Measurements from ENCODE around the gene GSK3B. TPM values are rescaled to one million over a fixed set of nuclear protein-coding genes. Genes with fewer than 3 reads are reported as not detected.

The GSK3B gene
- total and polyA plus RNA-seq, 2 donors from 2014 or later = 6.4 to 52.1 TPM

GRCh38 chr3:119841808-119842471, 252.3 kb downstream of the GSK3B start:
- Histone ChIP-seq H3K4me1 (ENCODE audit: control insufficient read depth in 2 of 3, insufficient read depth in 2 of 3, low read depth in 1 of 3, low read length in 3 of 3) (no peaks in the 10 kb centered on the region), H3K4me3 (ENCODE audit: low read length in 3 of 3) (no peak overlapping the region), H3K27me3 (ENCODE audit: control insufficient read depth, insufficient read depth, low read length) (no peaks in the 10 kb centered on the region), H3K9ac (ENCODE audit: low read length in 3 of 3) (no peak overlapping the region), H3K27ac (ENCODE audit: low read depth in 2 of 2, low read length in 2 of 2) (no peak overlapping the region), H3K9me3 (ENCODE audit: control insufficient read depth in 2 of 3, insufficient read depth in 1 of 3, low read length in 3 of 3) (no peaks in the 10 kb centered on the region), H3K36me3 (ENCODE audit: control insufficient read depth in 2 of 3, insufficient read depth in 3 of 3, low read length in 3 of 3) (peaks cover 0 to 6% (median 0%) of the 10 kb centered on the region in 3 donors)
- intact Hi-C loops (cut with DNase I) = no loop called here
- TF ChIP-seq CTCF (IDR thresholded peaks at IDR 0.05; ENCODE audit: borderline replicate concordance, extremely low read depth, insufficient read depth) = no peak
- DNase-seq (peak in 2 of 5 donors; percentile 31), FAIRE-seq (no peak)

- H3K9me3 ChIP-seq (ENCODE audit: control insufficient read depth in 2 of 3, insufficient read depth in 1 of 3, low read length in 3 of 3) = no peaks in the 10 kb centered on the region
- FAIRE-seq (no peak), DNase-seq (no peak)
- intact Hi-C loops (cut with DNase I) = no loop called here
- no peak overlapping the region for H3K9ac ChIP-seq (ENCODE audit: low read length in 3 of 3)
- H3K27ac ChIP-seq (ENCODE audit: low read depth in 2 of 2, low read length in 2 of 2) = no peak overlapping the region
- no peaks in the 10 kb centered on the region for H3K36me3 ChIP-seq (ENCODE audit: control insufficient read depth in 2 of 3, insufficient read depth in 3 of 3, low read length in 3 of 3)
- H3K27me3 ChIP-seq (ENCODE audit: control insufficient read depth, insufficient read depth, low read length) = no peaks in the 10 kb centered on the region
- H3K4me3 ChIP-seq (ENCODE audit: low read length in 3 of 3) = no peak overlapping the region
- no peak for TF ChIP-seq CTCF (IDR thresholded peaks at IDR 0.05; ENCODE audit: borderline replicate concordance, extremely low read depth, insufficient read depth)
- no peaks in the 10 kb centered on the region for H3K4me1 ChIP-seq (ENCODE audit: control insufficient read depth in 2 of 3, insufficient read depth in 2 of 3, low read depth in 1 of 3, low read length in 3 of 3)
These were observed 258.7 kb downstream of the GSK3B start for GRCh38 chr3:119835556-119835955.

GRCh38 chr3:119834754-119835370, 259.4 kb downstream of the GSK3B start:
- Histone ChIP-seq H3K4me1 (ENCODE audit: control insufficient read depth in 2 of 3, insufficient read depth in 2 of 3, low read depth in 1 of 3, low read length in 3 of 3) (no peaks in the 10 kb centered on the region), H3K4me3 (ENCODE audit: low read length in 3 of 3) (no peak overlapping the region), H3K27me3 (ENCODE audit: control insufficient read depth, insufficient read depth, low read length) (no peaks in the 10 kb centered on the region), H3K9me3 (ENCODE audit: control insufficient read depth in 2 of 3, insufficient read depth in 1 of 3, low read length in 3 of 3) (no peaks in the 10 kb centered on the region), H3K9ac (ENCODE audit: low read length in 3 of 3) (no peak overlapping the region), H3K36me3 (ENCODE audit: control insufficient read depth in 2 of 3, insufficient read depth in 3 of 3, low read length in 3 of 3) (no peaks in the 10 kb centered on the region), H3K27ac (ENCODE audit: low read depth in 2 of 2, low read length in 2 of 2) (no peak overlapping the region)
- FAIRE-seq = no peak
- intact Hi-C loops (cut with DNase I) = no loop called here
- TF ChIP-seq CTCF (IDR thresholded peaks at IDR 0.05; ENCODE audit: borderline replicate concordance, extremely low read depth, insufficient read depth) = no peak
- no peak for DNase-seq

Data from kidney (tissue), 14 donors.